HepG2 (cell line): ENCODE results near the gene CHEK2. TPM values are rescaled to one million over a fixed set of nuclear protein-coding genes. Genes with fewer than 3 reads are reported as not detected.
A peak's percentile ranks its signal among the peaks of the same experiment; 100 is the strongest.

Experiments used
- ATAD3A ChIP-seq: sonication (generic); formaldehyde crosslinking; IDR thresholded peaks from 2 replicates; pipeline ENCODE4 v1.4.0; 2020; ENCODE audit warnings: missing genetic modification reagents
- CBX2 ChIP-seq, 2 experiments: fragments of 200-600 bp in 1 of 2; sonication (generic); formaldehyde crosslinking in 1 of 2; IDR thresholded peaks; 2 replicates each; pipeline versions ENCODE4 v1.7.0 to v1.8.1; 2018 to 2022; ENCODE audit warnings: low read depth in 2 of 2, low read length in 1 of 2, mild to moderate bottlenecking in 1 of 2, missing genetic modification reagents in 1 of 2
- DNMT3B ChIP-seq: conservative IDR thresholded peaks from 2 replicates; pipeline ENCODE4 v1.6.1; 2016; ENCODE audit warnings: missing biosample characterization, control low read depth
- HNRNPH1 ChIP-seq: fragments of 200-400 bp; formaldehyde crosslinking; optimal IDR thresholded peaks from 2 replicates; pipeline ENCODE3; 2017; ENCODE audit warnings: mild to moderate bottlenecking, low read depth, low read length
- IRX3 ChIP-seq: sonication (generic); formaldehyde crosslinking; IDR thresholded peaks from 2 replicates; pipeline ENCODE4 v1.8.1; 2023; ENCODE audit warnings: mild to moderate bottlenecking, low read depth, missing genetic modification reagents, borderline replicate concordance
- MTA3 ChIP-seq: sonication (generic); formaldehyde crosslinking; IDR thresholded peaks from 2 replicates; pipeline ENCODE4 v1.4.0; 2020; ENCODE audit warnings: missing genetic modification reagents
- NFIC ChIP-seq: IDR thresholded peaks from 2 replicates; pipeline ENCODE4 v1.6.1; 2012; ENCODE audit warnings: mild to moderate bottlenecking, low read length, inconsistent platforms
- PTBP1 ChIP-seq: fragments of 200-400 bp; formaldehyde crosslinking; IDR thresholded peaks from 2 replicates; pipeline ENCODE4 v1.6.1; 2018; ENCODE audit warnings: low read length, low read depth; ENCODE audit not compliant: poor library complexity, severe bottlenecking
- RFX3 ChIP-seq: IDR thresholded peaks from 2 replicates; pipeline ENCODE4 v1.6.1; 2016; ENCODE audit warnings: missing biosample characterization, missing genetic modification reagents
- TAF15 ChIP-seq: fragments of 200-400 bp; formaldehyde crosslinking; IDR thresholded peaks from one replicate; pipeline ENCODE4 v1.6.1; 2018; ENCODE audit warnings: mild to moderate bottlenecking, low read depth, low read length; ENCODE audit not compliant: poor library complexity, severe bottlenecking
- TGIF2 ChIP-seq: IDR thresholded peaks from 2 replicates; pipeline ENCODE4 v1.6.1; 2016; ENCODE audit warnings: control low read depth, missing compliant biosample characterization
- ZNF17 ChIP-seq: sonication (generic); formaldehyde crosslinking; IDR thresholded peaks from 2 replicates; pipeline ENCODE4 v1.5.0; 2020; ENCODE audit warnings: mild to moderate bottlenecking, missing genetic modification reagents
- ZNF296 ChIP-seq: sonication (generic); formaldehyde crosslinking; conservative IDR thresholded peaks from 2 replicates; pipeline ENCODE4 v1.5.0; 2020; ENCODE audit warnings: mild to moderate bottlenecking, missing genetic modification reagents
- ZNF354B ChIP-seq: sonication (generic); formaldehyde crosslinking; IDR thresholded peaks from 2 replicates; pipeline ENCODE4 v1.8.0; 2022; ENCODE audit warnings: mild to moderate bottlenecking, missing genetic modification reagents
- ZNF558 ChIP-seq: sonication (generic); formaldehyde crosslinking; IDR thresholded peaks from 2 replicates; pipeline ENCODE4 v1.9.0; 2022; ENCODE audit warnings: mild to moderate bottlenecking, missing genetic modification reagents, borderline replicate concordance
- ZNF703 ChIP-seq: sonication (generic); formaldehyde crosslinking; IDR thresholded peaks from 2 replicates; pipeline ENCODE4 v1.5.1; 2020; ENCODE audit warnings: missing genetic modification reagents, mild to moderate bottlenecking, moderate library complexity, borderline replicate concordance
- ZNF747 ChIP-seq: sonication (generic); formaldehyde crosslinking; IDR thresholded peaks from 2 replicates; pipeline ENCODE4 v1.8.1; 2023; ENCODE audit warnings: missing genetic modification reagents, mild to moderate bottlenecking, borderline replicate concordance
- polyA plus RNA-seq, 8 experiments: library from polyadenylated mRNA; depleted of rRNA in 3 of 8; stranded (reverse) in 7 of 8; unstranded in 1 of 8; fragments of >200 nt; fragmentation: Illumina TruSeq in 4 of 8; extraction: Trizol in 4 of 8; gene quantifications; 2 replicates each; pipeline versions ENCODE4 v1.2.1 to v1.2.3, GENCODE V29; 2011 to 2016; ENCODE audit warnings: low read depth in 4 of 8, missing spikeins in 1 of 8, mixed read lengths in 1 of 8; ENCODE audit not compliant: insufficient read depth in 1 of 8
- total RNA-seq, 5 experiments: library from RNA; depleted of rRNA; stranded (reverse); fragments of >200 nt; fragmentation: Illumina TruSeq; extraction: Trizol; gene quantifications; 2 replicates each; pipeline ENCODE4 v1.2.3, GENCODE V29; 2016; ENCODE audit warnings: low read depth in 1 of 5
- TF ChIP-seq, protein P1 (sequence below): sonication (generic); formaldehyde crosslinking; IDR thresholded peaks from 2 replicates; pipeline ENCODE4 v1.5.0; 2020; ENCODE audit warnings: mild to moderate bottlenecking, missing genetic modification reagents, borderline replicate concordance
- TF ChIP-seq, protein P2 (sequence below): sonication (generic); formaldehyde crosslinking; IDR thresholded peaks from 2 replicates; pipeline ENCODE4 v1.4.0; 2020; ENCODE audit warnings: mild to moderate bottlenecking, missing genetic modification reagents, borderline replicate concordance
- TF ChIP-seq, protein P3 (sequence below): sonication (generic); formaldehyde crosslinking; IDR thresholded peaks from 2 replicates; pipeline ENCODE4 v1.5.0; 2020; ENCODE audit warnings: mild to moderate bottlenecking, low read depth, missing genetic modification reagents, borderline replicate concordance
- TF ChIP-seq, protein P4 (sequence below): IDR thresholded peaks from 2 replicates; pipeline ENCODE4 v1.6.1; 2016; ENCODE audit warnings: low read depth

CHEK2 gene
- total and polyA plus RNA-seq, 2 of the 13 experiments (the other 11 are each of a cell fraction or from before 2014, with no cell fraction given) = 27.0 to 40.5 TPM

DNA sequence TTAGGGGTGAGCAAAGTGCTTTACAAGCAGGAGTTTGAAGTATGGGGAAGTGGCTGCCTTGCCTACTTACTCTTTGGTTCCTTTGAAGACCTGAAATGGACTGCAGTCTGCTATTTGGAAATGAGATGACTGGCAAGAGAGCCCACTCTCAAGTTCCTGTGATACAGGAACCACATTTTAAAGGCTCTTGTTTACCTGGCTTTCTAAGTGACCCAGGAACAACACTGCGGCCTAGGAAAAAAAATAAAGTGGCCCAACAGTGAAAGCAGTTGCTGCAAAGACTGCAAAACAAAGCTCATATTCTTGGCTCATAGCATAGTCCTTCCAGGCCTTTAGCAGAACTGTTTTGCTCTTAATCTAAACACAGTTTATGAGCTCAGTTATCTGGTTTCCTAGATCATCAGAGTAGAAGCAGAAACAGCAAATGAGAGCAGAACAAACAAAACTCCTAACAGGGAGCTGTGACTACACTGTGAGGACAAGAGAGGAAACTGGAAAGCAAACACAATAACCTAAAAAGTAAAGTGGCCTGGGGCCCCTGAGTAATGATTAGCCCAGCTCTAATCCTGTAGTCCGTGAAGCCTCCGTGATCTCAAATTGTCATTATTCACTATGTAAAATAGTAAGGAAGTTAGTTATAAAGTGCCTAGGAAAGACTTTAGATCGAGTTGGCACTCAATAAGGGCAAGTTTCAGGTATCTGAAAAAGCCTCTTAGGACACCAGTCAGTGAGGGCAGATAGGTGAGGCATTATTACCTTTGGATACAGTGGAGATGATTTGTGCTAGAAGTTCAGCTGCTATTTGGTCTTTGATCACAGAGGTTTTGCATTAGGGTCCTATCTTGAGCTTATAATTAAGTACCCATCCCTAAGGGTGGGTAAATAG is 42.4 kb upstream of the CHEK2 start (continued):
- TF ChIP-seq MTA3 (no peak), ZNF703 (CRISPR knock-in tag) (no peak; the same call in 1 of the 2 replicates), CBX2 (IDR thresholded peaks at IDR 0.05; ENCODE audit: low read depth, low read length) (no peak), CBX2 (CRISPR knock-in tag; IDR thresholded peaks at IDR 0.05; ENCODE audit: low read depth) (no peak), HNRNPH1 (no peak), TGIF2 (CRISPR knock-in tag) (no peak), ZNF354B (CRISPR knock-in tag) (no peak), ZNF558 (CRISPR knock-in tag) (no peak), PTBP1 (no peak), DNMT3B (CRISPR knock-in tag) (0 out of 2 replicates have a peak, but pooled peaks have one; percentile 47), ZNF296 (no peak), ZNF747 (CRISPR knock-in tag) (0 out of 2 replicates have a peak, but pooled peaks have one; percentile 3), IRX3 (CRISPR knock-in tag) (no peak), ZNF17 (CRISPR knock-in tag) (no peak), TAF15 (no peak), RFX3 (CRISPR knock-in tag) (no peak), NFIC (peak; percentile 82; the same call in 1 of the 2 replicates), ATAD3A (CRISPR knock-in tag) (no peak)
- TF ChIP-seq, protein P1, sequence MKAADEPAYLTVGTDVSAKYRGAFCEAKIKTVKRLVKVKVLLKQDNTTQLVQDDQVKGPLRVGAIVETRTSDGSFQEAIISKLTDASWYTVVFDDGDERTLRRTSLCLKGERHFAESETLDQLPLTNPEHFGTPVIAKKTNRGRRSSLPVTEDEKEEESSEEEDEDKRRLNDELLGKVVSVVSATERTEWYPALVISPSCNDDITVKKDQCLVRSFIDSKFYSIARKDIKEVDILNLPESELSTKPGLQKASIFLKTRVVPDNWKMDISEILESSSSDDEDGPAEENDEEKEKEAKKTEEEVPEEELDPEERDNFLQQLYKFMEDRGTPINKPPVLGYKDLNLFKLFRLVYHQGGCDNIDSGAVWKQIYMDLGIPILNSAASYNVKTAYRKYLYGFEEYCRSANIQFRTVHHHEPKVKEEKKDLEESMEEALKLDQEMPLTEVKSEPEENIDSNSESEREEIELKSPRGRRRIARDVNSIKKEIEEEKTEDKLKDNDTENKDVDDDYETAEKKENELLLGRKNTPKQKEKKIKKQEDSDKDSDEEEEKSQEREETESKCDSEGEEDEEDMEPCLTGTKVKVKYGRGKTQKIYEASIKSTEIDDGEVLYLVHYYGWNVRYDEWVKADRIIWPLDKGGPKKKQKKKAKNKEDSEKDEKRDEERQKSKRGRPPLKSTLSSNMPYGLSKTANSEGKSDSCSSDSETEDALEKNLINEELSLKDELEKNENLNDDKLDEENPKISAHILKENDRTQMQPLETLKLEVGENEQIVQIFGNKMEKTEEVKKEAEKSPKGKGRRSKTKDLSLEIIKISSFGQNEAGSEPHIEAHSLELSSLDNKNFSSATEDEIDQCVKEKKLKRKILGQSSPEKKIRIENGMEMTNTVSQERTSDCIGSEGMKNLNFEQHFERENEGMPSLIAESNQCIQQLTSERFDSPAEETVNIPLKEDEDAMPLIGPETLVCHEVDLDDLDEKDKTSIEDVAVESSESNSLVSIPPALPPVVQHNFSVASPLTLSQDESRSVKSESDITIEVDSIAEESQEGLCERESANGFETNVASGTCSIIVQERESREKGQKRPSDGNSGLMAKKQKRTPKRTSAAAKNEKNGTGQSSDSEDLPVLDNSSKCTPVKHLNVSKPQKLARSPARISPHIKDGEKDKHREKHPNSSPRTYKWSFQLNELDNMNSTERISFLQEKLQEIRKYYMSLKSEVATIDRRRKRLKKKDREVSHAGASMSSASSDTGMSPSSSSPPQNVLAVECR (CRISPR knock-in tag) = peak; percentile 10; the same call in 1 of the 2 replicates
- TF ChIP-seq, protein P2, sequence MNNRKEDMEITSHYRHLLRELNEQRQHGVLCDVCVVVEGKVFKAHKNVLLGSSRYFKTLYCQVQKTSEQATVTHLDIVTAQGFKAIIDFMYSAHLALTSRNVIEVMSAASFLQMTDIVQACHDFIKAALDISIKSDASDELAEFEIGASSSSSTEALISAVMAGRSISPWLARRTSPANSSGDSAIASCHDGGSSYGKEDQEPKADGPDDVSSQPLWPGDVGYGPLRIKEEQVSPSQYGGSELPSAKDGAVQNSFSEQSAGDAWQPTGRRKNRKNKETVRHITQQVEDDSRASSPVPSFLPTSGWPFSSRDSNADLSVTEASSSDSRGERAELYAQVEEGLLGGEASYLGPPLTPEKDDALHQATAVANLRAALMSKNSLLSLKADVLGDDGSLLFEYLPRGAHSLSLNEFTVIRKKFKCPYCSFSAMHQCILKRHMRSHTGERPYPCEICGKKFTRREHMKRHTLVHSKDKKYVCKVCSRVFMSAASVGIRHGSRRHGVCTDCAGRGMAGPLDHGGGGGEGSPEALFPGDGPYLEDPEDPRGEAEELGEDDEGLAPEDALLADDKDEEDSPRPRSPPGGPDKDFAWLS (CRISPR knock-in tag) = no peak
- TF ChIP-seq, protein P3, sequence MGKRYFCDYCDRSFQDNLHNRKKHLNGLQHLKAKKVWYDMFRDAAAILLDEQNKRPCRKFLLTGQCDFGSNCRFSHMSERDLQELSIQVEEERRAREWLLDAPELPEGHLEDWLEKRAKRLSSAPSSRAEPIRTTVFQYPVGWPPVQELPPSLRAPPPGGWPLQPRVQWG (CRISPR knock-in tag) = no peak
- TF ChIP-seq, protein P4, sequence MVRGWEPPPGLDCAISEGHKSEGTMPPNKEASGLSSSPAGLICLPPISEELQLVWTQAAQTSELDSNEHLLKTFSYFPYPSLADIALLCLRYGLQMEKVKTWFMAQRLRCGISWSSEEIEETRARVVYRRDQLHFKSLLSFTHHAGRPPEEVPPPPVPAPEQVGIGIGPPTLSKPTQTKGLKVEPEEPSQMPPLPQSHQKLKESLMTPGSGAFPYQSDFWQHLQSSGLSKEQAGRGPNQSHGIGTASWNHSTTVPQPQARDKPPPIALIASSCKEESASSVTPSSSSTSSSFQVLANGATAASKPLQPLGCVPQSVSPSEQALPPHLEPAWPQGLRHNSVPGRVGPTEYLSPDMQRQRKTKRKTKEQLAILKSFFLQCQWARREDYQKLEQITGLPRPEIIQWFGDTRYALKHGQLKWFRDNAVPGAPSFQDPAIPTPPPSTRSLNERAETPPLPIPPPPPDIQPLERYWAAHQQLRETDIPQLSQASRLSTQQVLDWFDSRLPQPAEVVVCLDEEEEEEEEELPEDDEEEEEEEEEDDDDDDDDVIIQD (CRISPR knock-in tag) = no peak
